DMS153 treated with DMSO at 0.1 percent for 48 hours (cell line): Measurements from ENCODE around the gene CLPSL2.

ENCODE experiments used
- DNase-seq: peaks from one replicate; lab custom pipeline; 2025; ENCODE audit not compliant: unreplicated experiment; lab: John Stamatoyannopoulos, UW

The CLPSL2 gene

DNA sequence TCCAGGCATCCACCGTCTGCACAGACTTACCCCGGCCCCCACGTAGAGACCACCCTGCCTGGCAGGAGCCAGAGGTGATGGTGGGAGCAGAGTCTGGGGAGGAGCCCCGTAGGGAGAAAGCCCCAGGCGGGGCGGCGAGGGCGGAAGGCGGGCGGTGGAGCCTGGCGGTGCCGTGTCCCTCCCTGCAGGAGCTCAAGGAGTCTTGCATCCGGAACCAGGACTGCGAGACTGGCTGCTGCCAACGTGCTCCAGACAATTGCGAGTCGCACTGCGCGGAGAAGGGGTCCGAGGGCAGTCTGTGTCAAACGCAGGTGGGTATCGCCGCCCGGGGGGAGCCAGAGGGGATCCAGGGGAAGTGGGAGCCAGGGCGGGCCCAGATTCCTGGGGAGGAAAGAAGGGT lies 10.4 kb downstream of the CLPSL2 start:
- no peak for DNase-seq

DNA sequence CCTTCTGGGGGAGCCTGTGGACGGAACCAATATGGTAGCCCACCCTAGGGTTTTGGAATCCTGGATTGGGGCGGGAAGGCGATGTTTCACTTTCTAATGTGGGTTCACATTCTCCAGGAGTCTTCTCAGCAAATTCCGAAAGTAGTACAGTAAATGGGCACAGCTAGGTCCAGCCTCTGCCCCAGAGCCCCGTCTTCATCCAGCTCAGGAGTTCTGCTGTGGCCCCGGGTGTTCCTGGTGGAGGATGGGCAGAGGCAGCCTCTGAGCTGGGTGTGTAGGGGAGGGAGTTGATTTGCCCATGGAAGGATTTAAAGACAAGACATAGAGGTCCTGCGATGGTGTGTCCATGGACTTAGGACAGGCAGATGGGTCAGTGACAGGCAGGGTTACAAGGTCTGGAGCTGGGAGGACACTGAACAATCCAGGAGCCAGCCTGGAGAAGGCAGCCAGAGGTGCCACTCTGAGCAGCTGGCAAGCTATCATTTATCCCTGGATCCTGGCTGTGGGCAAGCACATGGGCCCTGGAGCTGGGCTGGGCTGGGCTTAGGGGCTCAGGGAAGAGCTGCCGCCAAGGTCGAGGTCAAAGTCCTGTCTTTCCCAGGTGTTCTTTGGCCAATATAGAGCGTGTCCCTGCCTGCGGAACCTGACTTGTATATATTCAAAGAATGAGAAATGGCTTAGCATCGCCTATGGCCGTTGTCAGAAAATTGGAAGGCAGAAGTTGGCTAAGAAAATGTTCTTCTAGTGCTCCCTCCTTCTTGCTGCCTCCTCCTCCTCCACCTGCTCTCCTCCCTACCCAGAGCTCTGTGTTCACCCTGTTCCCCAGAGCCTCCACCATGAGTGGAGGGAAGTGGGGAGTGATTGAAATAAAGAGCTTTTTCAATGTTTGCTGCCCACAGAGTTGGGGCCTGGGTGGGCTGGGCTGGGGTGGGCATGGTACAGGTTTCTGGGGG lies 11.1 kb downstream of the CLPSL2 start:
- DNase-seq = no peak

DNA sequence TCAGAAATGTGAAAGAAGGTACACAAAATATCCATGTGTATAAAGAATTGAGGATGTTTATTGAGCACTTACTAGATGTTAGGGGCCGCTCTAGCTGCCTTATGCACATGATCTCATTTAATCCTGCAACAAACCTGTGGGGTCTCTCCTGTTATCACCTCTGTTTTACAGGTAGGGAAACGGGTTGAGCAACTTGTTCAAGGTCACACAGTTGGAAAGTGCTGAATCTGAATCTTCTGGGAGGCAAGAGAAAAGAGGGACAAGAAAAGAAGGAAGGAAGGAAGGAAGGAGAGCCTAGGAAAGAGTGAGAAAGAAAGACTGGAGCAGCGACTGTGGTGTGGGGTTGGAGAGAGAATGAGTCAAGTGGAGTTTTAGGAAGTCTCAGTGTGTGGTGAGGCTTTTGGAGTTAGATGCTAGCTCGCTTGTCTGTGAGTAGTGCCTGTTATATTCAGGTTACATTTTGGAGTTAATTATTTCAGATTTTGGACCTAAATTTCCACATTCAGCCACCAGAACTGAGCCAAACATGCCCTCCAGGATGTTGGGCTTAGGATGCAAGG lies 12.1 kb downstream of the CLPSL2 start:
- DNase-seq = no peak

DNA sequence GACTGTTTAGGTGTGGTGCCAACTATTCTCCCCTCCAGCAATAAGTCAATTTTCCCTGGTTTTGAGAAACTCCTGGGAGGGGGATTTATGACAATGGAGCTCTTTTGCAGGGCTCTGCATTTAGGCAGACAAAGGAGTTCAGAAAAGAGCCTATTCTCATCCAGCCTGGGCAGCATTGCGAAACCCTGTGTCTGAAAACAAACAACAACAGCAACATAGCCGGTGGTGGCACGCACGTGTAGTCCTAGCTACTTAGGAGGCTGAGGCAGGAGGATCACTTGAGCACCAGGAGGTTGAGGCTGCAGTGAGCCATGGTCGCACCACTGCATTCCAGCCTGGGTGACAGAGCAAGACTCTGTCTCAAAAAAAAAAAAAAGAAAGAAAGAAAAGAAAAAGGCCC lies 14.3 kb downstream of the CLPSL2 start:
- DNase-seq = no peak

DNA sequence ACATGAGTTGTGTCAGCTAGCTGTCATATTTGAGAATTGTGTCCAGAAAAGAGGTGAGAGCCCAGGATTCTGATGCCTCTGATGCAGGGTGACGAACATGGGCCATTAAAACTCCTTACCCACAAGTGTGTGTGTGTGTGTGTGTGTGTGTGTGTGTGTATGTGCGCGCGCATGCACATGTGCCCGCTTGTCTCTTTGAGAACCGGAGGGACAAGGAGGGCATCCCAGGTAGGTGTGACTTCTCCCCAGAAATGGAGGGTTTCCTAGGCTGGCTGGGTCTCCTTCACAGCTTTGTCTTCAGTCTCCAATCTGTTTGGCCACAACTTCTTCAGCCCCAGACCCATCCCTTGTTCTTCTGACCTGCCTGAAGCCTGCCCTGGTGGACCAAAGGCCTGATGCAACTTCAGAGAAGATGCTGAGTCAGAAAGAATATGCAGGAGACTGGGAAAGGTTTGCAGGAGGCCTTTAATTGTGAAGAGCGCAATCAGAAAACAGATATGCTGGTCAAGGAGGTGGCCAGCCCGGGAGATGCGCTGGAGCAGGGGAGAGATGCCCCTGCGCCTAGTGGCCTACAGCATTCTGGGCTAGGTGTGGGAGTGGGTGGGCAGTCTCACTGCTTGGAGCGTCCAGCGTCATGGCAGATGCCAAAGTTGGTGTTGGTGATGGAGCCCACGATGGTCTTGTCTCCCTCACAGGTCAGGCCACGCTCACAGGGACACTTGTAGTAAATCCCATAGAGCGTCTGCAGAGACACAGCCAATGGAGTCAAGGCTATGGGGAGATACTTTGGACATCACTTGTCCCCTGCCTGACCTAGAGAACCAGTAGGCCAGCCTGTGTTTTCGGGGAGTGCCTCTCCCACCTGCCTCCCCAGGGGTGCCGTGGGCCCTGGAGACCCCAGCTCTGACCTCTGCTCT lies 18.4 kb downstream of the CLPSL2 start:
- no peak for DNase-seq

DNA sequence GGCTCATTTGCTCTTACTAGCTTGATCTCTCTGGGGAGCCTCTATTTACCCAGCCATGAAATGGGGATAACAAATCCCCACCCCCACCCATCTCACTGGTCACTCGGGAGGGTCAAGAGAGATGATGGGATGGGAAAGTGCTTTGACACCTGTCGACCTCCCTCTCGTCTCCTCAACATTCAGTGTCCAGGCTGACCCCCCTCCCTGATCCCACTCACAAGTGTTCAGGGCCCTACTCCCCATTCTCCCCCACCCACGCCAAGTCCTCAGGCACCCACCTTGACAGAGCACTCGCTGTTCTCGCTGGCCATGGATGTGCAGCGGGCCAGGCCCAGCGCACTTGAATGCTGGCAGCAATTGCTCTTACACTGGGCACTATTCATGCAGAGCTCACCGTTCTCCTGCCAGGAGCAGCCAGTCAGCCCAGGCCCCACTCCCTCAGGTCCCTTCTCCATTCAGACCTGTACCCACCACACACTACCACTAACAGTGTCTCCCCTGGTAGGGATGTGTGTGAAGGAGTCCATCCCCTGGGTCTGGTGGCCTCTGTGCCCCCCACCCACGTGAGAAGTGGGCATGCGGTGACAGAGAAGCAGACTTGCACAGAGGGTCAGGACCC lies 19.2 kb downstream of the CLPSL2 start:
- DNase-seq = no peak

DNA sequence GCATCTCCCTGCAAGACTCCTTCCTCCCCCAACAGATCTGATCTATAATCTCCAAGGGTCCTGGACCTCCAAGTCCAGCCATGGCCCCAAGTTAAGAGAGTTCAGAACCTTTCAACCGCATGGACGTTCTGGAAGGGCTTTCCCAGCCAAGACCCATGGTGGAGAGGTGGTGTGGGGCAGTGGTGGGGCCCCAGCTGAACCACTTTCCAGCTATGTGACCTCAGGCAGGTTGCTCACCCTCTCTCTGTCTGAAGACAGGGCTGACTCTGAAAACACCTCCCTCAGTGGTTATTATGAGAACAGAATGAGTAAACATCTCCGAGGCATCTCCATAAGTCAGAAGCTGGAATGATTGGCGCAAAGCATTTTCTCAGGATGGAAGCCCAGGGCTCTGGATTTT lies 19.8 kb downstream of the CLPSL2 start:
- DNase-seq = no peak

DNA sequence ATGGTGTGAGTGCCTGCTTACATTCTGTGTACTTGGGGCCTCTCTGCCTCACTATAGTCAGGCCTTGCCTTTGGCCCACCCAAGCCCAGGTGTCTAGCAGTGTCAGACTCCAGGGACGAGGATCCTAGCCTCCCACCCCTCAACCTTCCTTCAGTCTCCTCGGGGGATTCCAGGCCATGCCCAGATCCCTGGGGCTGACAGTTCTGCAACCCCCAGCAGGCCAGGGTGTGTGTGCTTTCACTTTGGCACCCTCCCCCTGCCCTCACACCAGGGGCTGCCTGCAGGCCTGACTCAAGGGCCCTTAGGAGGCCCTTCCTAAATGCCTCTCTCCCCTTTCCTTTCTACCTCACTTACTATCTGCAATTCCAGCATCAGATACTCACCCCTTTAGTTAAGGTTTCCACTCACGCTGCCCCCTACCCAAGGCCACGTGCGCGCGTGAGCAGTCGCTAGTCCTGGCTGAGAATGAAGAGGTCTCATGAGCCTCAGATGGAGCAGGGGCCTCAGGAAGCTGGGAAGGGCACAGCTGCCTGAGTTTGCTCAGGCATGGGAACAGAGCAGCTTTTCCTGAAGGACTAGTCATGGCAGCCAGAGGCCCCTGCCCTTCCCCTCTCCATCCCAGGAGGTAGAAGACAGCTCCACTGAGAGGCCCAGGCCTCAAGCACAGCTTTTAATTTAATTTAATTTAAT lies 21.6 kb downstream of the CLPSL2 start:
- no peak for DNase-seq

DNA sequence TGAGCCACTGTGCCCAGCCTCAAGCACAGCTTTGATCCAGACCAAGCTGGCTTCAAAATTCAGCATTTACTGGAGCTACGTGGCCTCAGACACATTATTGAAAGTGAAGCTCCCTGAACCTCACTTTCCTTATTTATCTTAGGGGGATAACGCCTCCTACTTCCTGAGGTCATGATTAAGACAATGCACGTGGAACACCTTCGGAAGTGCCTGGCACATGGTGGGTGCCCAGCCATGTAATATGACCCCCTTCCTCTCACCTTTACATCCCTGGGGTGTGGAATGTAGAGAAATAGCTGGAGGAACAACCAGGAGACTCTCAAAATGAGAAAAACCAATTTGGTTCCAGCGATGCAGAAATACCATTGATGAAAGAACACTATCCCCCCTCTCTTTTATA lies 22.3 kb downstream of the CLPSL2 start:
- peak; percentile 21 for DNase-seq

DNA sequence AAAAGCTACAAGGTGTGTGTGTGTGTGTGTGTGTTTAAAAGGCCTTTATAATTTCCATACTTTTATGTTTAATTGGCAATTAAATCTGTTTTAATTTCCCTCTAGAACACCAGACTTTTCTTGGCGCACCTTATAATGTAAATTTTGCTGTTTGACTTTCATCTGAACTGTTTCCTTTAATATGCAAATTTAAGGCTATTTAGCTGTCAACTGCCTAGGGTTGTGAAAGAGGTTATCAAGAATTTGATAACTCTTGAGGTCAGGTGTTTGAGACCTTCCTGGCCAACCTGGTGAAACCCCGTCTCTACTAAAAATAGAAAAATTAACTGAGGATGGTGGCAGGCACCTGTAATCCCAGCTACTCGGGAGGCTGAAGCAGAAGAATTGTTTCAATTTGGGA lies 24.8 kb downstream of the CLPSL2 start:
- DNase-seq = no peak

DNA sequence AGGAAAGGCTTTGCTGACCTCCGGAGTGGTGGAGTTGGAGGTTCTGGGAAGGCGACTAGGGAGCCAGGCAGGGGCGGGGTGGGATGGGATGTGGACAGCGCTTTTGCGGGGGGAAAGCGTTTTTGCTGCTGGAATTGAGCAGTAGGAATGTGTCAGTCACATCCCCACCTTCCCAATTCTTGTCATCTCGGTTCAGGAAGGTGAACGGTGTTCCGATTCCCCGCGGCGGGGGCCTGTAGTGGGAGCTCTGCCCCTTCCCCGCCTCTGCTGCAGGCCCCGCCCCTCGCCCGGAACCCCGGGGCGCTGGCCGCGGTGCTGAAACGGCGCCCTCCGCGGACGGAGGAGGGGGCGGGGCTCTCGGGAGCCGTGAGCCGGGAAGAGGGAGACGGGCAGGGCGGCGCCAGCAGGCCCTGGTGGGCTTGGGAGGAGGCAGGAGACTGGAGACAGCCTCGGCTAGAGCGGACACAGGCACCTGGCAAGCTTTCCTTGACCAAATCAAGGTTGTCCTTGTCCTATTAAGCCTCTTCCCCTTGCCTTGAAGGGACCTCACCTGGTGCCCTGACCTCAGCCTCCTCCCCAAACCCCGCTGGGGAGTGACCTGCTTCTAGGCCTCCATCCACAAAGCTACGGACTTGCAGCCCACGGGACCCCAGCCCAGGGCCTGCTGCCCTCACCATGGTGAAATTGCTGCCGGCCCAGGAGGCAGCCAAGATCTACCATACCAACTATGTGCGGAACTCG lies 28.8 kb downstream of the CLPSL2 start, which contains the start of gene LHFPL5:
LHFPL5 (plus strand) TSS at position 357 of the 741 bp plus-strand sequence; CDS start at position 676, 319 bp downstream.
- DNase-seq = peak; percentile 63

DNA sequence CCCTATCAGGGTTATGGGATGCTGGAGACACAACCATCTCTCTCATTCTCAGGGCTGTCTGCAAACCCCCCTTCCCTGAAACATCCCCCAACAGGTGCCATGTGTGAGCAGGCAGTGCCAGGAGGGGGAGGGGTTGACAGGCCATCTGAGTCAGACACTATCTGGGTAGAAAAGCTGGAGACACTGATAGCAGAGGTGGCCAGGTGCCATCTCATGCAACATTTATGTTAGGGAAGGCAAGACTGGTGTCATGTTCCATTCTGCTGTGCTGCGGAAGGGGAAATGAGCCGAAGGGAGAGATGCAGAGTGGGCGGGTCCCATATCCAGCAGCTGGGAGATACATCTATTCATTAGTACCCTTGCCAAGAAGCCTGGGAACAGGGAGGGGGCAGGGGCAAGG lies 32.3 kb downstream of the CLPSL2 start:
- peak; percentile 89 for DNase-seq

DNA sequence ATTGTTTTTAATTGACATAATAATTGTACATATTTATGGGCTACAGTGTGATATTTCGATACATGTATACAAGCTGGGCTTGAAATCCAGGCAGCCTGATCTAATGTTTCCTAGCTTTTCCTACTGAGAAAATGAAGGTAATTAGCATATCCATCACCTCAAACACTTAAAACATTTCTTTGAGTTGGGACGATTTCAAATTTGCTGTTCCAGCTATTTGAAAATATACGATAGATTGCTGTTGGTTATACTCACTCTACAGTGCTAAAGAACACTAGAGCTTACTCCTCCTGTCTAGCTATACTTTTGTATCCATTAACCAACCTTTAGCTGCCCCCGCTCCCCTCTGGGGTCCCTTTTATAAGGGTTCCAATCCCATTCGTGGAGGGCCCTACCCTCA lies 33.4 kb downstream of the CLPSL2 start:
- DNase-seq = no peak

DNA sequence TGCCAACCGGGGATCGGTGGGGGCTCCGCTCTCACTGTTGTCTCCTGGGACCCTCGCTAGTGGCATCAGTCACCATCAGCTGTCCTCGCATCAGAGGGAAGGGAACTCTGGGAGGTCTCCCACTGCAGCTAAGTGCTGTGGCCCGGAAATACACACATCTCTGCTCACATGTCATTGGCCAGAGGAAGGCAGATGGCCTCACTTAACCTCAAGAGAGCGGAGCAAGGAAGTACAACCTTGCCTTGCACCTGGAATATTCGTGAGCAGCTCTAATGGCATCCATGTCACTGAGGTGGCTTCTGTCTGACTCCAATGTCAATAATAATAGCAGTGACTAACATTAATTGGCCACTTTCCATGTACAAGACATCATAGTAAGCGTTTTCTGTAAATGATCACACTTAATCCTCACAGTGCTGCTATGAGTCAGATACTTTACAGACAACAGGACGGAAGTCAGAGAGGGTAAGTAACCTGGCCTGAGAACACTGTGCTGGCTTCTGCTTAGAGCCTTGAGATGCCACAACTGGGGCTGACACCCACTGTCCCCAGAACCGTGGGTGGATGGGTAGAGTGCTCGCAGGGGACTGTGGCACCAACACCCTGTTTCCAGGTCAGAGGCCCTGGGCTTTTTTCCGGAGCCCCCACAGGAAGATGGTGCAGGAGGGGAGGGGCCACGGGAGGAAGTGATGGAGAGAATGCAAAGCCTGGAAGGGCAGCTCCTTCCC lies 34.7 kb downstream of the CLPSL2 start:
- peak; percentile 26 for DNase-seq

DNA sequence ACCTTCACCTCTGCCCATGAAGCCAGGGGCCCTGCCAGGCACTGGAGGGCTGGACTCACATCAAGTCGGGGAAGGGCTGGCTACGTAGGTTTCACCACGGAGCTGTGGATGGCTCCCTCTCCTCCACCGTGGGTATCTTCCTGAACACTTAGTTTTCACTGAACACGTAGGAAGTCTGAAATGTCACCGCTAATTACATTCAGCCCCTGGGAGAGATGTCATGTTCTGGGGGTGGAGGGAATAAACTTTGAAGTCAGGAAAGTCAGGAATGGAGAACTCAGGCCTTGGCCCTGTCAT lies 35.2 kb downstream of the CLPSL2 start:
- no peak for DNase-seq

DNA sequence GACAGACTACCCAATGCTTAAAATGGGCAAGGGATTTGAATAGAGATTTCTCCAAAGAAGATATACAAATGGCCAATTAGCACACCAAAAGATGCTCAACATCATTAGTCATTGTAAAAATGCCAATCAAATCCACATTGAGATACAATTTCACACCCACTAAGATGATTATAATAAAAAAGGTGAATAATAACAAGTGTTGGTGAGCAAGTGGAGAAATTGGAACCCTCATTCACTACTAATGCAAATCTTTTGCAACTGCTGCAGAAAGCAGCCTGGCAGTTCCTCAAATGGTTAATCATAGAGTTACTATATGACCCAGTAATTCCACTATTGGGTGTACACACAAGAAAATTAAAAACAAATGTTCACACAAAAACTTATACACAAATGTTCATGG lies 41.1 kb downstream of the CLPSL2 start:
- DNase-seq = no peak

DNA sequence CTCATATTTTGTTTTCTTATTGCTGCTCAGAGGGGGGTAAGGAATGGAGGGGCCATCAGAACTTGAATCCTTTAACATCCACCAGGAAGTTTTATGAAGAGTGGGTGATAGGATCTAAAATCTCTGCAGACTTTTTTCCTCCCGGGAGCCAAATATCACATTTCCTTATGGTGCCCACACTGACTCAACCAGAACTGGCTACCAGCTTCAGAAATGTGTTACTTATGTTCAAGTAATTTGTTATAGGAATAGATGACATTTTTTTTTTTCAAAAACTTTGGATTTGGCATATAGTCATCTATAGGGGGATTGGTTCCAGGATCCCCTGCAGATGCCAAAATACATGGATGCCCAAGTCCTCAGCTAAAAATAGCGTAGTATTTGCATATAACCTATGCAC lies 47.2 kb downstream of the CLPSL2 start:
- no peak for DNase-seq

DNA sequence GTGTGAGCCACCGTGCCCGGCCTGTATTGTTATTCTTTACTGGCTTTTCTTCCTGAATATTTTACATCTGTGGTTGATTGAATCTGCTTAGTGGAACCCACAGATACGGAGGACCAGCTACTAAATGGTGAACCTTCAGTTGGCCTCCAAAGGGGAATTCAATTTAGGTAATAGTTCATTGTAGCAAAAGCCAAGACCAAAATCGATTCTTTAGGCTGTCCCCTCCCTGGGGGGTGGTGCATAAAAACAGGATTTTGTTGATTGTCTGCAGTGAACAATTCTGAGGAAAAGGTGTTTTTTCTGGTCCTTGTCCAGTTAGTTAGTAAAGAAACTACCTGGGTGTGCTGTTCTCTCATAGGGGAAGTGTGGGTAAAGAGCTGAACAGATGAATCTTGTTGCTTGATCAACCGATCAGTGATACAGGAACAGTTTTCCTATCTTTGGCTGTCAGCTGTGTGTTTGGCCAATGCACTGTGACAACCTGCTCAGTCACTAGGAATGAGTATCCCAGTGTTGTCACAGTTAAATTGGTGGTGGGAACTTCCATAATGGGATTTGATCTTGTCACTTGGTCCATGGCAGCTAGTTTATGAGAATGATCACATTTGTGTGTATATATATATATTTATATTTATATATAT lies 48.3 kb downstream of the CLPSL2 start:
- no peak for DNase-seq
